ENCODE data around the gene LCORL.

LCORL gene

DNA sequence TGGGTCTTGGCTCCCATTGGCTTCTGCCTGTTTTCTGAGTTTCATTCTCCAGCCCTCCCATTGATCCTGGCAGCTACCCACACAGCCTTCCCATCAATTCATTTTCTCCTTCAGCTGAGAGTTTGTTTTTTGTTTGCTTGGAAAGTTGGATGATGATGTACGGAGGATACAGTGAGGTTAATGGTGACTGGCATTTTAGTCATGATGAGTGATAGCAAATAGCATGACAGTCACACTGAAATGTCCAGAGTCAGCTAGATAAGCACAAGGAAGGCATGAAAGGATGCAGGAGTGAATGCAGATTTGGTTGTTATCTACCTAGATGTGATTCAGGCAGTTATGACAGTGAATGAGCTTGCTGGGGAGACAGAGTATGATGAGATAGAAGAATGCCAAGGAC lies 30.6 kb upstream of the LCORL start:
- Histone ChIP-seq H3K27me3 (replicated peaks; ENCODE audit: insufficient read depth, low read length) (no peaks in the 10 kb centered on the region), H3K4me2 (ENCODE audit: low read depth, low read length) (no peak overlapping the region), H3K79me2 (ENCODE audit: low read length) (no peaks in the 10 kb centered on the region), H3F3A (ENCODE audit: insufficient read depth, low read length) (no peaks in the 10 kb centered on the region), H3K36me3 (replicated peaks; ENCODE audit: insufficient read depth, low read length) (no peaks in the 10 kb centered on the region), H3K9me3 (replicated peaks; ENCODE audit: insufficient read depth, low read length) (no peaks in the 10 kb centered on the region), H3K4me3 (ENCODE audit: low read length) (no peak overlapping the region), H2AFZ (ENCODE audit: low read length) (no peak overlapping the region), H3K9me2 (replicated peaks; ENCODE audit: insufficient read depth, low read length) (no peaks in the 10 kb centered on the region), H3K27ac (ENCODE audit: low read length) (no peak overlapping the region), H3K4me1 (ENCODE audit: low read length) (peaks cover 9% of the 10 kb centered on the region), H3K9ac (ENCODE audit: low read length) (no peak overlapping the region), H4K20me1 (ENCODE audit: insufficient read depth, low read length) (no peaks in the 10 kb centered on the region)
- TF ChIP-seq EZH2 (optimal IDR thresholded peaks at IDR 0.05; ENCODE audit: low read depth, low read length) (no peak), EZH2phosphoT487 (IDR thresholded peaks at IDR 0.05; ENCODE audit: low read length) (no peak)
- TF ChIP-seq, protein P1, sequence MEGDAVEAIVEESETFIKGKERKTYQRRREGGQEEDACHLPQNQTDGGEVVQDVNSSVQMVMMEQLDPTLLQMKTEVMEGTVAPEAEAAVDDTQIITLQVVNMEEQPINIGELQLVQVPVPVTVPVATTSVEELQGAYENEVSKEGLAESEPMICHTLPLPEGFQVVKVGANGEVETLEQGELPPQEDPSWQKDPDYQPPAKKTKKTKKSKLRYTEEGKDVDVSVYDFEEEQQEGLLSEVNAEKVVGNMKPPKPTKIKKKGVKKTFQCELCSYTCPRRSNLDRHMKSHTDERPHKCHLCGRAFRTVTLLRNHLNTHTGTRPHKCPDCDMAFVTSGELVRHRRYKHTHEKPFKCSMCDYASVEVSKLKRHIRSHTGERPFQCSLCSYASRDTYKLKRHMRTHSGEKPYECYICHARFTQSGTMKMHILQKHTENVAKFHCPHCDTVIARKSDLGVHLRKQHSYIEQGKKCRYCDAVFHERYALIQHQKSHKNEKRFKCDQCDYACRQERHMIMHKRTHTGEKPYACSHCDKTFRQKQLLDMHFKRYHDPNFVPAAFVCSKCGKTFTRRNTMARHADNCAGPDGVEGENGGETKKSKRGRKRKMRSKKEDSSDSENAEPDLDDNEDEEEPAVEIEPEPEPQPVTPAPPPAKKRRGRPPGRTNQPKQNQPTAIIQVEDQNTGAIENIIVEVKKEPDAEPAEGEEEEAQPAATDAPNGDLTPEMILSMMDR (IDR thresholded peaks at IDR 0.05; ENCODE audit: low read length) = no peak
- DNase-seq = no peak

DNA sequence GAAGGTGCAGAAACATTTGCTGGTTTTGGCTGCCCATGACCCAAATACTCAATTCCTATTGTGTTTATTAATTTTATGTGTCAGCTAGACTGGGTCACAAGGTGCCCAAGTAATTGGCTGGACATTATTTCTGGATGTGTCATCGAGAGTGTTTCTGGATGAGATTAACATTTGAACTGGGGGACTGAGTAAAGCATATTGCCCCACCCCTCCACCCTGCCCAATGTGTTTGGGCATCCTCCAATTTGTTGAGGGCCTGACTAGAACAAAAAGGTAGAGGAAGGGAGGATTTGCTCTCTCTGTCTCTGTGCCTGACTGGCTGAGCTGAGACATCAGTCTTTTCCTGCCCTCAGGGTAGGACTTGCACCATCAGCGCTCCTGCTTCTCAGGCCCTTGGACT lies 29.7 kb upstream of the LCORL start:
- H3K9me2 ChIP-seq (replicated peaks; ENCODE audit: insufficient read depth, low read length) = no peaks in the 10 kb centered on the region
- no peak overlapping the region for H3K4me2 ChIP-seq (ENCODE audit: low read depth, low read length)
- H3K9ac ChIP-seq (ENCODE audit: low read length) = no peak overlapping the region
- H3K36me3 ChIP-seq (replicated peaks; ENCODE audit: insufficient read depth, low read length) = no peaks in the 10 kb centered on the region
- DNase-seq = no peak
- 0 out of 2 replicates have a peak, but pooled peaks cover under 1% of the 10 kb centered on the region for H3K4me1 ChIP-seq (ENCODE audit: low read length)
- no peak for TF ChIP-seq EZH2phosphoT487 (IDR thresholded peaks at IDR 0.05; ENCODE audit: low read length)
- TF ChIP-seq, protein P1 (IDR thresholded peaks at IDR 0.05; ENCODE audit: low read length) = no peak
- no peak for TF ChIP-seq EZH2 (optimal IDR thresholded peaks at IDR 0.05; ENCODE audit: low read depth, low read length)
- no peaks in the 10 kb centered on the region for H4K20me1 ChIP-seq (ENCODE audit: insufficient read depth, low read length)
- no peaks in the 10 kb centered on the region for H3K9me3 ChIP-seq (replicated peaks; ENCODE audit: insufficient read depth, low read length)
- no peak overlapping the region for H3K4me3 ChIP-seq (ENCODE audit: low read length)
- H3F3A ChIP-seq (ENCODE audit: insufficient read depth, low read length) = no peaks in the 10 kb centered on the region
- H3K27me3 ChIP-seq (replicated peaks; ENCODE audit: insufficient read depth, low read length) = no peaks in the 10 kb centered on the region
- no peak overlapping the region for H3K27ac ChIP-seq (ENCODE audit: low read length)
- no peak overlapping the region for H2AFZ ChIP-seq (ENCODE audit: low read length)
- no peaks in the 10 kb centered on the region for H3K79me2 ChIP-seq (ENCODE audit: low read length)

DNA sequence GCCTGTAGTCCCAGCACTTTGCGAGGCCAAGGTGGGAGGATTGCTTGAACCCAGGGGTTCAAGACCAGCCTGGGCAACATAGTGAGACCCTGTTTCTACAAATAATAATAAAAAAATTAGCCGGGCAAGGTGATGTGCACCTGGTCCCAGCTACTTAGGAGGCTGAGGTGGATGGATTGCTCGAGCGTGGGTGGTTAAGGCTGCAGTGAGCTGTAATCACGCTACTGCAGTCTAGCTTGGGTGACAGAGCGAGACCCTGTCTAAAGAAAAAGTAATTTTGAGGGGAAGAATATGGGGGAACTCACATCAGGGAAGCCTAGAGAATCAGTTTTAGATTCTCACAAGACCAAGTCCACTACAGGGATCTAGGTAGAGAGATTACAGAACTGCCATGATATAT lies 28.9 kb upstream of the LCORL start:
- Histone ChIP-seq H4K20me1 (ENCODE audit: insufficient read depth, low read length) (no peaks in the 10 kb centered on the region), H3K27me3 (replicated peaks; ENCODE audit: insufficient read depth, low read length) (no peaks in the 10 kb centered on the region), H3K4me1 (ENCODE audit: low read length) (no peaks in the 10 kb centered on the region), H3K4me2 (ENCODE audit: low read depth, low read length) (no peak overlapping the region), H3K9ac (ENCODE audit: low read length) (no peak overlapping the region), H3K36me3 (replicated peaks; ENCODE audit: insufficient read depth, low read length) (no peaks in the 10 kb centered on the region), H3F3A (ENCODE audit: insufficient read depth, low read length) (no peaks in the 10 kb centered on the region), H2AFZ (ENCODE audit: low read length) (no peak overlapping the region), H3K27ac (ENCODE audit: low read length) (no peak overlapping the region), H3K4me3 (ENCODE audit: low read length) (no peak overlapping the region), H3K9me3 (replicated peaks; ENCODE audit: insufficient read depth, low read length) (no peaks in the 10 kb centered on the region), H3K9me2 (replicated peaks; ENCODE audit: insufficient read depth, low read length) (no peaks in the 10 kb centered on the region), H3K79me2 (ENCODE audit: low read length) (no peaks in the 10 kb centered on the region)
- TF ChIP-seq, protein P1 (IDR thresholded peaks at IDR 0.05; ENCODE audit: low read length) = no peak
- TF ChIP-seq EZH2 (optimal IDR thresholded peaks at IDR 0.05; ENCODE audit: low read depth, low read length) (no peak), EZH2phosphoT487 (IDR thresholded peaks at IDR 0.05; ENCODE audit: low read length) (no peak)
- DNase-seq = no peak

Measured in MM.1S (cell line).